GM20000 (cell line): ENCODE results near the gene COLGALT1.

Source experiments
- DNase-seq: peaks from one replicate; pipeline ENCODE4 v3.0.0; 2012; ENCODE audit warnings: low spot score
- CTCF ChIP-seq: IDR thresholded peaks from 2 replicates; pipeline ENCODE4 v1.5.1; 2012; ENCODE audit warnings: mild to moderate bottlenecking, control low read depth; ENCODE audit errors: extremely low read depth, missing control alignments

The COLGALT1 gene

GRCh38 chr19:17553256-17553655, 2.2 kb upstream of the COLGALT1 start:
- no peak for DNase-seq
- TF ChIP-seq CTCF: no peak

DNA sequence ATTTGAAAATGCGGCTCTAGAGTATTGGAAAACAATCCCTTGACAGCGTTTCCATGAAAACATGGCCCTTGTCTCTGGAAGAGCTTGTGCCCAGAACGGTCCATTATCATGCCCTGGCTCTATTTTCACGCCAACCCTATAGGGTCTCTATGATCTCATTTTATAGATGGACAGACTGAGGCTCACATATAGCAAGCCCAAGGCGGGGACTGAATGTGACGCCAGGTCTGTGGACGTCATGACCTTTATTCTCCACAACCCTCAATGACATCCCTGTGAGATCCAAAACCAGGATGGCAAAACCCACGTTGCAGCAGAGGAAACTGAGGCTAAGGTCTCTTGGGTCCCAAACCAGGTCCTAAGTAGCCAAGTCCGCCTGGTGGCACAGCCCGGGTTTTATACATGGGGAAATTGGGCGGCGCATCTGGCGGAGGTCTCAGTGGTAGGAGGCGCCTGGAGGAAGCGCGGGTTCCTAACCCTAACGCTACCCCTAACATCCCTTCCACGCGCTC, 425 bp upstream of the COLGALT1 start:
- DNase-seq: no peak
- no peak for TF ChIP-seq CTCF

GRCh38 chr19:17555929-17556813, 722 bp downstream of the COLGALT1 start:
- no peak for DNase-seq
- peak; percentile 8 for TF ChIP-seq CTCF

GRCh38 chr19:17556995-17557394, 1.5 kb downstream of the COLGALT1 start:
- DNase-seq: no peak
- no peak for TF ChIP-seq CTCF

DNA sequence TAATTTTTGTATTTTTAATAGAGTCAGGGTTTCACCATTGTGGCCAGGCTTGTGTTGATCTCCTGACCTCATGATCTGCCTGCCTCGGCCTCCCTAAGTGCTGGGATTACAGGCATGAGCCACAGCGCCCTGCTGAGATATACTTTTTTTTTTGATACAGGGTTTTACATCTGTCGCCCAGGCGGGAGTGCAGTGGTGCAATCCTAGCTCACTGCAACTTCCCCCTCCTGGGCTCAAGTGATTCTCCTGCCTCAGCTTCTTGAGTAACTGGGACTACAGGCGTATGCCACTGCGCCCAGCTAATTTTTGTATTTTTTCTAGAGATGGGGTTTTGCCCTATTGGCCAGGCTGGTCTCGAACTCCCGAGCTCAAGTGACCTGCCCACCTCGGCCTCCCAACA, 2.0 kb downstream of the COLGALT1 start:
- TF ChIP-seq CTCF: no peak
- no peak for DNase-seq

GRCh38 chr19:17560205-17560595, 4.8 kb downstream of the COLGALT1 start:
- TF ChIP-seq CTCF: no peak
- DNase-seq: no peak

DNA sequence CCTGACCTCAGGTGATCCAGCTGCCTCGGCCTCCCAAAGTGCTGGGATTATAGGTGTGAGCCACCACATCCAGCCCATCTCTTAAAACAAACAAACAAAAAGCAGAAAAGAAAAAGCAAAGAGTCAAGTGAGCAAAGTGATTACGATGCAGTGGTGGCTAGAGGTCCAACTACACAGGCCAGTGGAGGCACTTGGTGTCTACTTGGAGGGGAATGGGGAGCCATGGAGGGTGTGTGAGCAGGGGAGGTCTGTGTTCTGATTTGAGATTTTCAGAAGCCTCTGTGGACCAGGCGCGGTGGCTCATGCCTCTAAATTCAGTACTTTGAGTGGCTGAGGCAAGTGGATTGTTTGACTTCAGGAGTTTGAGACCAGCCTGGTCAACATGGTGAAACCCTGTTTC, 6.6 kb downstream of the COLGALT1 start:
- no peak for TF ChIP-seq CTCF
- DNase-seq: no peak
